OCI-LY3 (cell line): ENCODE measurements around the gene GADD45G.

Experiments
- CTCF ChIP-seq: fragments of 200-600, 300-600 bp; sonication (generic); IDR thresholded peaks from 2 replicates; pipeline ENCODE4 v1.5.1; 2014; ENCODE audit warnings: antibody characterized with exemption, low read length, low read depth
- EZH2phosphoT487 ChIP-seq: fragments of 200-600 bp; shearing (Covaris generic); IDR thresholded peaks from 2 replicates; pipeline ENCODE4 v1.6.1; 2018; ENCODE audit warnings: antibody characterized with exemption, mixed run types, low read depth

GRCh38 chr9:89625721-89626687, 21.2 kb downstream of the GADD45G start:
- TF ChIP-seq CTCF (no peak), EZH2phosphoT487 (no peak)
